Endothelial cell of umbilical vein (primary cell): ENCODE results near the gene FLT3. TPM values are rescaled to one million over a fixed set of nuclear protein-coding genes. Genes with fewer than 3 reads are reported as not detected.

Experiments used
- BruUV-seq: library from RNA; stranded (reverse); fragments of 400-500 nt; replicated peaks from 2 replicates; lab custom pipeline; 2021; lab: Mats Ljungman, UMichigan
- CTCF ChIA-PET: fragments of 300-600, 350-600 bp; sonication (Branson Sonifier 250); formaldehyde crosslinking; loops from one replicate; lab custom pipeline; 2021; ENCODE audit warnings: antibody characterized with exemption, inconsistent platforms; lab: Charles Lee
- POLR2A ChIA-PET: fragments of 300-600, 350-600 bp; sonication (Branson Sonifier 250); formaldehyde crosslinking; loops from one replicate; lab custom pipeline; 2021; ENCODE audit warnings: antibody characterized with exemption, inconsistent platforms; lab: Charles Lee
- DNase-seq: peaks from one replicate; pipeline ENCODE4 v3.0.0-alpha.2; 2011; ENCODE audit warnings: low read depth, low spot score
- FAIRE-seq: peaks from 2 replicates; lab custom pipeline; 2011; peaks lifted over from hg19 to GRCh38; lab: Jason Lieb, UNC
- H2AFZ ChIP-seq: 2 replicates; pipeline ENCODE4 v1.6.0; 2012; ENCODE audit warnings: low read depth, low read length, control low read depth, inconsistent platforms
- H3K27ac ChIP-seq: 2 replicates; pipeline ENCODE4 v1.5.1; 2011; ENCODE audit warnings: low read depth, mild to moderate bottlenecking, control low read depth, low read length, moderate library complexity; ENCODE audit not compliant: insufficient read depth
- H3K27me3 ChIP-seq, 2 experiments: 2 replicates each; pipeline versions ENCODE4 v1.6.0 to v1.6.1; 2011; ENCODE audit warnings: low read length in 2 of 2, mixed read lengths in 1 of 2; ENCODE audit not compliant: control insufficient read depth in 2 of 2, insufficient read depth in 2 of 2
- H3K36me3 ChIP-seq, 2 experiments: 2 replicates in 1 of 2; 3 replicates in 1 of 2; pipeline ENCODE4 v1.5.1; 2011; ENCODE audit warnings: low read length in 2 of 2, mild to moderate bottlenecking in 1 of 2, moderate library complexity in 1 of 2; ENCODE audit not compliant: control insufficient read depth in 2 of 2, insufficient read depth in 2 of 2; ENCODE audit errors: extremely low read depth in 1 of 2
- H3K4me1 ChIP-seq: 3 replicates; pipeline ENCODE4 v1.5.1; 2011; ENCODE audit warnings: mild to moderate bottlenecking, low read length; ENCODE audit not compliant: control insufficient read depth, insufficient read depth; ENCODE audit errors: extremely low read depth
- H3K4me2 ChIP-seq: 2 replicates; pipeline ENCODE4 v1.6.1; 2011; ENCODE audit warnings: low read length, control low read depth, mixed read lengths; ENCODE audit not compliant: insufficient read depth
- H3K4me3 ChIP-seq, 3 experiments: fragments of 200-600 bp in 1 of 3; sonication (generic), shearing (Covaris generic) in 1 of 3; replicated peaks in 1 of 3; 2 replicates each; pipeline ENCODE4 v1.5.1; 2011 to 2016; ENCODE audit warnings: control low read depth in 3 of 3, low read length in 3 of 3, mild to moderate bottlenecking in 2 of 3, inconsistent platforms in 1 of 3, low read depth in 1 of 3, moderate library complexity in 1 of 3; ENCODE audit not compliant: insufficient read depth in 1 of 3
- H3K79me2 ChIP-seq: 2 replicates; pipeline ENCODE4 v1.6.0; 2012; ENCODE audit warnings: low read length, inconsistent platforms; ENCODE audit not compliant: control insufficient read depth, insufficient read depth
- H3K9ac ChIP-seq: replicated peaks from 2 replicates; pipeline ENCODE3; 2011; ENCODE audit warnings: low read length, control low read depth; ENCODE audit not compliant: insufficient read depth; ENCODE audit errors: extremely low read depth
- H3K9me1 ChIP-seq: replicated peaks from 3 replicates; pipeline ENCODE4 v1.6.0; 2011; ENCODE audit warnings: mild to moderate bottlenecking, low read length; ENCODE audit not compliant: control insufficient read depth, insufficient read depth; ENCODE audit errors: extremely low read depth
- H3K9me3 ChIP-seq: replicated peaks from 2 replicates; pipeline ENCODE4 v1.5.1; 2012; ENCODE audit warnings: low read length, inconsistent platforms; ENCODE audit not compliant: control insufficient read depth, insufficient read depth
- H4K20me1 ChIP-seq: replicated peaks from 2 replicates; pipeline ENCODE3; 2011; ENCODE audit warnings: mild to moderate bottlenecking, low read length; ENCODE audit not compliant: control insufficient read depth, insufficient read depth; ENCODE audit errors: extremely low read depth
- EZH2 ChIP-seq: IDR thresholded peaks from 2 replicates; pipeline ENCODE4 v1.6.1; 2012; ENCODE audit warnings: borderline replicate concordance, low read depth, mild to moderate bottlenecking, moderate library complexity, low read length, inconsistent platforms; ENCODE audit not compliant: severe bottlenecking
- FOS ChIP-seq: IDR thresholded peaks from 2 replicates; pipeline ENCODE4 v1.6.1; 2011; ENCODE audit warnings: mild to moderate bottlenecking, low read length, moderate library complexity, borderline replicate concordance; ENCODE audit not compliant: insufficient read depth
- GATA2 ChIP-seq: IDR thresholded peaks from 2 replicates; pipeline ENCODE4 v1.7.0; 2011; ENCODE audit warnings: low read depth, mild to moderate bottlenecking, moderate library complexity, mixed read lengths, low read length; ENCODE audit not compliant: insufficient read length, insufficient read depth
- JUN ChIP-seq: IDR thresholded peaks from 2 replicates; pipeline ENCODE4 v1.6.1; 2011; ENCODE audit warnings: borderline replicate concordance, low read depth; ENCODE audit not compliant: insufficient read length, insufficient read depth
- MYC ChIP-seq: IDR thresholded peaks from one replicate; pipeline ENCODE4 v1.6.1; 2011; ENCODE audit warnings: mild to moderate bottlenecking, low read depth, low read length
- POLR2AphosphoS5 ChIP-seq: IDR thresholded peaks from 2 replicates; pipeline ENCODE4 v1.6.1; 2012; ENCODE audit warnings: low read depth, mild to moderate bottlenecking, control low read depth, low read length, moderate library complexity; ENCODE audit not compliant: insufficient read depth
- dilution Hi-C: fragments of 300-500 bp; cut with MboI; formaldehyde crosslinking; loops from one replicate; pipeline ENCODE4 v1.15.0; 2019; ENCODE audit warnings: low sequenced_read_pairs; ENCODE audit not compliant: extremely low pct_ligation_motif_present
- intact Hi-C: fragments of 100-400 bp; cut with micrococcal nuclease; formaldehyde crosslinking; loops from one replicate; pipeline ENCODE4 v1.10.0; 2022
- polyA plus RNA-seq, 4 experiments: library from polyadenylated mRNA; depleted of rRNA in 3 of 4; stranded (reverse) in 3 of 4; unstranded in 1 of 4; fragments of >200 nt; gene quantifications; 2 replicates each; pipeline versions ENCODE4 v1.2.1 to v1.2.3, GENCODE V29; 2011 to 2012; ENCODE audit warnings: missing spikeins in 1 of 4
- total RNA-seq: library from RNA; stranded (reverse); gene quantifications from 2 replicates; pipeline ENCODE4 v1.2.3, GENCODE V29; 2021
- TF ChIP-seq, protein P1 (sequence below), 2 donors: IDR thresholded peaks; 1 replicate in 1 of 2; 2 replicates in 1 of 2; pipeline ENCODE4 v1.5.1; 2011; ENCODE audit warnings: low read length in 2 of 2, mild to moderate bottlenecking in 2 of 2, moderate library complexity in 2 of 2, control low read depth in 1 of 2, inconsistent platforms in 1 of 2, low read depth in 1 of 2; ENCODE audit not compliant: insufficient read depth in 1 of 2; ENCODE audit errors: extremely low read depth in 1 of 2
- TF ChIP-seq, protein P2 (sequence below): IDR thresholded peaks from 2 replicates; pipeline ENCODE4 v1.6.1; 2011; ENCODE audit not compliant: insufficient read depth, insufficient read length

FLT3 gene
- total and polyA plus RNA-seq, 2 donors (not counting 3 experiments of a cell fraction or from before 2014, with no cell fraction given): 0.03 TPM; not detected in 1

DNA sequence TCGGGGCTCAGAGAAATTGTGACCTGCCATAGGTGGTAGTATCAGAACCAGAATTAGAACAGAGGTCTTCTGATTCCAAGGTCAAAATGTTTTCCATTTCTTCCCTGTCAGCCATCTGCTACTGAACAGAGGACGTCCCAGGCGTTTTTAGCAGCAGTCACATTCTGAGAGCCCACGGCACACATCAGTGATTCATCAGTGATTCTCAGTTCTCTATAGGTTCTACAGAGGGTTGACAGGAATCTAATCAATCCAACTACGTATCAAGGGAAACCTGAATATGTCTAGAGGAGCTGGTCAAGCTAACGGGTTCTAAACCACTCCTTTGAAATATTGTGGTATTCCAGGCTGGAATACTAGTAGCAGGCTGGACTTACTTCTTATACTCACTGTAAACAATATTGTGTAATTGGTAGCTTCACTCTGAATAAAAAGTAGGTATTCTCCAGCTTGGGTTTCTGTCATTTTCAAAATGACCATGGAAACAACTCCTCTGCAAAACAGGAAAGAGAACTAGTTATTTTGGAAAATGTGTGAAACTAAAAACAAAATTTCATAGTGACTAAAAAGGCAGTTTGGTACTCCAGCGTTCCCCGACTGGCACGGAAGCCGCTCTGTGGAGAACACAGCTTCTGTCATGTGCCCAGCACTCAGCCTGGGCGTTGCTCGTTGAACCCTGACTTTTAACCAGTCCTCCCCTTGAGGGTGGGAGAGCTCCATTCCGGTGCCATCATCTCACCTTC, 43.2 kb downstream of the FLT3 start:
- BruUV-seq: no TSS peak
- TF ChIP-seq POLR2AphosphoS5 (no peak), JUN (no peak), FOS (no peak), EZH2 (no peak), MYC (no peak), GATA2 (no peak)
- TF ChIP-seq, protein P1, sequence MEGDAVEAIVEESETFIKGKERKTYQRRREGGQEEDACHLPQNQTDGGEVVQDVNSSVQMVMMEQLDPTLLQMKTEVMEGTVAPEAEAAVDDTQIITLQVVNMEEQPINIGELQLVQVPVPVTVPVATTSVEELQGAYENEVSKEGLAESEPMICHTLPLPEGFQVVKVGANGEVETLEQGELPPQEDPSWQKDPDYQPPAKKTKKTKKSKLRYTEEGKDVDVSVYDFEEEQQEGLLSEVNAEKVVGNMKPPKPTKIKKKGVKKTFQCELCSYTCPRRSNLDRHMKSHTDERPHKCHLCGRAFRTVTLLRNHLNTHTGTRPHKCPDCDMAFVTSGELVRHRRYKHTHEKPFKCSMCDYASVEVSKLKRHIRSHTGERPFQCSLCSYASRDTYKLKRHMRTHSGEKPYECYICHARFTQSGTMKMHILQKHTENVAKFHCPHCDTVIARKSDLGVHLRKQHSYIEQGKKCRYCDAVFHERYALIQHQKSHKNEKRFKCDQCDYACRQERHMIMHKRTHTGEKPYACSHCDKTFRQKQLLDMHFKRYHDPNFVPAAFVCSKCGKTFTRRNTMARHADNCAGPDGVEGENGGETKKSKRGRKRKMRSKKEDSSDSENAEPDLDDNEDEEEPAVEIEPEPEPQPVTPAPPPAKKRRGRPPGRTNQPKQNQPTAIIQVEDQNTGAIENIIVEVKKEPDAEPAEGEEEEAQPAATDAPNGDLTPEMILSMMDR (IDR thresholded peaks at IDR 0.05; ENCODE audit: extremely low read depth in 1 of 2, insufficient read depth in 1 of 2, low read depth in 1 of 2, low read length in 2 of 2): no peak
- TF ChIP-seq, protein P2, sequence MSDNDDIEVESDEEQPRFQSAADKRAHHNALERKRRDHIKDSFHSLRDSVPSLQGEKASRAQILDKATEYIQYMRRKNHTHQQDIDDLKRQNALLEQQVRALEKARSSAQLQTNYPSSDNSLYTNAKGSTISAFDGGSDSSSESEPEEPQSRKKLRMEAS: no peak
- H3K27me3 ChIP-seq: peaks cover 9% of the 10 kb centered on the region in 2 experiments
- H3K27ac ChIP-seq: no peak overlapping the region
- CTCF ChIA-PET: interaction anchor here (0.7 to 1.4 kb wide), 2 partner anchors 739 to 742 kb away, joined by 5 read pairs; no protein-coding TSS in a partner anchor
- intact Hi-C loops: loop anchor here (5.0 kb wide), 1 partner anchor 740 kb away; no protein-coding TSS in a partner anchor
- H3K4me2 ChIP-seq: no peak overlapping the region
- no peaks in the 10 kb centered on the region for H3K4me1 ChIP-seq
- H3K9ac ChIP-seq: no peak overlapping the region
- no peaks in the 10 kb centered on the region for H3K79me2 ChIP-seq
- FAIRE-seq (no peak), DNase-seq (no peak)
- POLR2A ChIA-PET: no interaction called here
- no peak overlapping the region for H2AFZ ChIP-seq
- dilution Hi-C loops: no loop called here
- no peaks in the 10 kb centered on the region for H3K9me1 ChIP-seq
- H3K36me3 ChIP-seq: no peaks in the 10 kb centered on the region
- H4K20me1 ChIP-seq: no peaks in the 10 kb centered on the region
- no peak overlapping the region for H3K4me3 ChIP-seq
- no peaks in the 10 kb centered on the region for H3K9me3 ChIP-seq
